Common myeloid progenitor, CD34-positive (primary cell): Measurements from ENCODE around the gene GPER1.
"Not testable (repeated sequence)": the region's sequence is repeated elsewhere in the genome, so short reads cannot be mapped to it uniquely, and the experiment has no call there.

Experiments used
- CTCF ChIA-PET: fragments of 350-600 bp; sonication (Branson Sonifier 250); formaldehyde crosslinking; loops from one replicate; lab custom pipeline; 2021; ENCODE audit warnings: antibody characterized with exemption; lab: Charles Lee
- POLR2A ChIA-PET: fragments of 350-600 bp; sonication (Branson Sonifier 250); formaldehyde crosslinking; loops from one replicate; lab custom pipeline; 2021; ENCODE audit warnings: antibody characterized with exemption; lab: Charles Lee
- DNase-seq, 3 donors: peaks; one replicate each; pipeline versions ENCODE4 v3.0.0 to v3.0.0-alpha.2; 2013
- H3K27ac ChIP-seq, 2 experiments: 1 replicate in 1 of 2; 2 replicates in 1 of 2; pipeline ENCODE4 v1.7.0; 2013; ENCODE audit warnings: inconsistent platforms in 2 of 2, low read length in 2 of 2, mild to moderate bottlenecking in 2 of 2, low read depth in 1 of 2, moderate library complexity in 1 of 2; ENCODE audit not compliant: severe bottlenecking in 2 of 2, insufficient read depth in 1 of 2, poor library complexity in 1 of 2
- H3K27me3 ChIP-seq, 5 experiments: replicated peaks in 2 of 5; 1 replicate in 3 of 5; 2 replicates in 2 of 5; pipeline versions ENCODE4 v1.6.1 to v1.7.0; 2013; ENCODE audit warnings: low read length in 4 of 5, mild to moderate bottlenecking in 2 of 5, moderate library complexity in 2 of 5, inconsistent platforms in 1 of 5; ENCODE audit not compliant: insufficient read depth in 5 of 5, control insufficient read depth in 4 of 5
- H3K36me3 ChIP-seq, 4 experiments: 1 replicate in 2 of 4; 2 replicates in 2 of 4; pipeline versions ENCODE4 v1.6.1 to v1.7.0; 2013; ENCODE audit warnings: low read length in 3 of 4, control low read depth in 1 of 4, mild to moderate bottlenecking in 1 of 4; ENCODE audit not compliant: control insufficient read depth in 4 of 4, insufficient read depth in 4 of 4
- H3K4me1 ChIP-seq, 4 experiments: 1 replicate in 3 of 4; 2 replicates in 1 of 4; pipeline versions ENCODE4 v1.6.1 to v1.7.1; 2013; ENCODE audit warnings: low read length in 3 of 4, mild to moderate bottlenecking in 3 of 4, control low read depth in 1 of 4, inconsistent platforms in 1 of 4, moderate library complexity in 1 of 4; ENCODE audit not compliant: control insufficient read depth in 4 of 4, insufficient read depth in 4 of 4; ENCODE audit errors: control extremely low read depth in 1 of 4
- H3K4me3 ChIP-seq, 7 experiments: 1 replicate in 4 of 7; 2 replicates in 3 of 7; pipeline versions ENCODE4 v1.5.1 to v1.7.0; 2013; ENCODE audit warnings: mild to moderate bottlenecking in 7 of 7, low read length in 6 of 7, moderate library complexity in 6 of 7, inconsistent platforms in 2 of 7, low read depth in 2 of 7, control low read depth in 1 of 7; ENCODE audit not compliant: insufficient read depth in 4 of 7, control insufficient read depth in 1 of 7; ENCODE audit errors: extremely low read depth in 1 of 7
- H3K9me3 ChIP-seq, 5 experiments: 1 replicate in 4 of 5; 2 replicates in 1 of 5; pipeline versions ENCODE4 v1.6.1 to v1.7.1; 2013; ENCODE audit warnings: low read length in 4 of 5, mild to moderate bottlenecking in 2 of 5, inconsistent platforms in 1 of 5, low read depth in 1 of 5, moderate library complexity in 1 of 5; ENCODE audit not compliant: control insufficient read depth in 4 of 5, insufficient read depth in 2 of 5; ENCODE audit errors: control extremely low read depth in 1 of 5
- WGBS: methylation state at CpG from one replicate; pipeline ENCODE4 v1.1.5; 2013; ENCODE audit not compliant: insufficient coverage; 5-methylcytosine and 5-hydroxymethylcytosine counted together

GPER1 gene

GRCh38 chr7:1112625-1113547 lies 25.0 kb downstream of the GPER1 start:
- Histone ChIP-seq H3K4me1 (no peaks in the 10 kb centered on the region), H3K4me3 (no peak overlapping the region), H3K27ac (no peak overlapping the region), H3K27me3 (no peaks in the 10 kb centered on the region), H3K9me3 (no peaks in the 10 kb centered on the region), H3K36me3 (peaks cover 0 to 5% (median 0%) of the 10 kb centered on the region in 4 experiments)
- CTCF ChIA-PET = interaction anchor here (0.6 to 1.0 kb wide), 3 partner anchors 13 to 618 kb away, joined by 3 read pairs; no protein-coding TSS in a partner anchor
- WGBS = 95% methylated on average over 38 of the region's 43 CpGs
- DNase-seq = no peak
- POLR2A ChIA-PET = no interaction called here

GRCh38 chr7:1113548-1113885 lies 25.6 kb downstream of the GPER1 start:
- CTCF ChIA-PET = no interaction called here
- DNase-seq = no peak
- 96% methylated on average over 18 of the region's 18 CpGs for WGBS

DNA sequence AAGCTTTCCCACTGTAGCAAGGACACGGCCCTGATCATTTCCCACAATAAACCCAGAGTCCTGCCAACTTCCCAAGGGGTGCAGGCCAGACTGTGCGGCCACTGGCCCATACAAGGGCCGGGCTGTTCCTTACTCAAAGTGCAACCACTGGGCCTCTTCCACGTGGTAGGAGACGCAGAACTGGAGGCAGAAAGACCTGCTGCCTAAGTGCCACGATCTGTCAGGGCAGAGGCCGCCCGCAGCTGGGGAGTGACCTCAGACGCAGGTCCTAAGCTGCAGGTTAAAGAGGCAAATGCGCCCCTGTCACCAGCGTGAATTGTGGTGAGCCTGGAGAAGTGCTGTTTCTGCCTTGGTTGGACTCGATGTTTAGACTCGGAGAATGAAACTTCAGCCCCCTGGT lies 26.2 kb downstream of the GPER1 start:
- ChIA-PET POLR2A (no interaction called here), CTCF (no interaction called here)
- Histone ChIP-seq H3K36me3 (peaks cover 0 to 5% (median 0%) of the 10 kb centered on the region in 4 experiments), H3K4me3 (no peak overlapping the region), H3K4me1 (no peaks in the 10 kb centered on the region), H3K27ac (no peak overlapping the region), H3K27me3 (no peaks in the 10 kb centered on the region), H3K9me3 (no peaks in the 10 kb centered on the region)
- 96% methylated on average over 13 of the region's 13 CpGs for WGBS
- no peak for DNase-seq

More at GRCh38 chr7:1113548-1113885, 25.6 kb downstream of the GPER1 start:
- H3K27ac ChIP-seq = no peak overlapping the region
- H3K4me3 ChIP-seq = no peak overlapping the region
- no peaks in the 10 kb centered on the region for H3K4me1 ChIP-seq
- no peaks in the 10 kb centered on the region for H3K9me3 ChIP-seq
- H3K27me3 ChIP-seq = no peaks in the 10 kb centered on the region
- peaks cover 0 to 5% (median 0%) of the 10 kb centered on the region in 4 experiments for H3K36me3 ChIP-seq
- POLR2A ChIA-PET = no interaction called here

- ChIA-PET POLR2A (no interaction called here), CTCF (no interaction called here)
- WGBS = 96% methylated on average over 17 of the region's 19 CpGs
- H3K4me1 ChIP-seq = no peaks in the 10 kb centered on the region
- no peaks in the 10 kb centered on the region for H3K27me3 ChIP-seq
- no peaks in the 10 kb centered on the region for H3K9me3 ChIP-seq
- no peak overlapping the region for H3K27ac ChIP-seq
- DNase-seq = no peak
- H3K36me3 ChIP-seq = peaks cover 0 to 5% (median 0%) of the 10 kb centered on the region in 4 experiments
- no peak overlapping the region for H3K4me3 ChIP-seq
Observed at GRCh38 chr7:1114505-1114904, 26.6 kb downstream of the GPER1 start.

DNA sequence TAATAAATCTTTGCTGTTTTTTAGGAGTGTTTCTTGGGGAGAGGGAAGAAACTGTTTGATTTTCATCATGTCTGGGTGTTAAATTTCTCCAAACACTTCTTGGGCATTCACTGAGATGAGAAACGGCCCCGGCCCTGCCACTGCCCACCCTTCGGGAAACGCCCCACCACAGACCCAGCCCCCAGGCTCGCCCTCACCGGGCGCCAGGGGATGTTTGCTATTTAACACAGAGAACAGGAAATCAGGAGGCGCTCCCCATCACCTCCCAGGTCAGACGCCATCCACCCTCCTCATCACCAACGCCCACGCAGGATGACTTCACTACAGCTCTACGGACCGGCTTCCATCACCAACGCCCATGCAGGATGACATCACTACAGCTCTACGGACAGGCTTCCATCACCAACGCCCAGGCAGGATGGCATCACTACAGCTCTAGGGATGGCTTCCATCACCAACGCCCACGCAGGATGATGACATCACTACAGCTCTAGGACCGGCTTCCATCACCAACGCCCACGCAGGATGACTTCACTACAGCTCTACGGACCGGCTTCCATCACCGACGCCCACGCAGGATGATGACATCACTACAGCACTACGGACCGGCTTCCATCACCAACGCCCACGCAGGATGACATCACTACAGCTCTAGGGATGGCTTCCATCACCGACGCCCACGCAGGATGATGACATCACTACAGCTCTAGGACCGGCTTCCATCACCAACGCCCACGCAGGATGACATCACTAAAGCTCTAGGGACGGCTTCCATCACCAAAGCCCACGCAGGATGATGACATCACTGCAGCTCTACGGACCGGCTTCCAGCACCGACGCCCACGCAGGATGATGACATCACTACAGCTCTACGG lies 27.5 kb downstream of the GPER1 start:
- H3K4me1 ChIP-seq, H3K9me3 ChIP-seq, H3K36me3 ChIP-seq, H3K27ac ChIP-seq, H3K27me3 ChIP-seq, DNase-seq, CTCF ChIA-PET, H3K4me3 ChIP-seq: not testable (repeated sequence)
- 97% methylated on average over 42 of the region's 44 CpGs for WGBS
- POLR2A ChIA-PET = interaction anchor here (0.6 kb wide), 1 partner anchor 337 kb away, joined by 3 read pairs; no protein-coding TSS in a partner anchor

DNA sequence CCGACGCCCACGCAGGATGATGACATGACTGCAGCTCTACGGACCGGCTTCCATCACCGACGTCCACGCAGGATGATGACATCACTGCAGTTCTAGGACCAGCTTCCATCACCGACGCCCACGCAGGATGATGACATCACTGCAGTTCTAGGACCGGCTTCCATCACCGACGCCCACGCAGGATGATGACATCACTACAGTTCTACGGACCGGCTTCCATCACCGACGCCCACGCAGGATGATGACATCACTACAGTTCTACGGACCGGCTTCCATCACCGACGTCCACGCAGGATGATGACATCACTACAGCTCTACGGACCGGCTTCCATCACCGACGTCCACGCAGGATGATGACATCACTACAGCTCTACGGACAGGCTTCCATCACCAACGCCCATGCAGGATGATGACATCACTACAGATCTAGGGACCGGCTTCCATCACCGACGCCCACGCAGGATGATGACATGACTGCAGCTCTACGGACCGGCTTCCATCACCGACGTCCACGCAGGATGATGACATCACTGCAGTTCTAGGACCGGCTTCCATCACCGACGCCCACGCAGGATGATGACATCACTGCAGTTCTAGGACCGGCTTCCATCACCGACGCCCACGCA lies 28.6 kb downstream of the GPER1 start:
- 93% methylated on average over 22 of the region's 49 CpGs for WGBS

More for the DNA sequence above, 28.6 kb downstream of the GPER1 start:
- H3K36me3 ChIP-seq, H3K27ac ChIP-seq, H3K27me3 ChIP-seq, DNase-seq, CTCF ChIA-PET, H3K9me3 ChIP-seq, H3K4me3 ChIP-seq, H3K4me1 ChIP-seq: not testable (repeated sequence)
- POLR2A ChIA-PET = interaction anchor here (0.7 kb wide), 1 partner anchor 32 kb away, joined by 3 read pairs; no protein-coding TSS in a partner anchor
